ENCODE measurements around the gene IFITM2.
"Not testable (repeated sequence)": the region's sequence is repeated elsewhere in the genome, so short reads cannot be mapped to it uniquely, and the experiment has no call there.

Gene IFITM2

GRCh38 chr11:307766-308708, at the start of gene IFITM2:
IFITM2 (plus strand) TSS chr11:307816; CDS start chr11:308193, 377 bp downstream.
- not testable (repeated sequence) for DNase-seq

DNA sequence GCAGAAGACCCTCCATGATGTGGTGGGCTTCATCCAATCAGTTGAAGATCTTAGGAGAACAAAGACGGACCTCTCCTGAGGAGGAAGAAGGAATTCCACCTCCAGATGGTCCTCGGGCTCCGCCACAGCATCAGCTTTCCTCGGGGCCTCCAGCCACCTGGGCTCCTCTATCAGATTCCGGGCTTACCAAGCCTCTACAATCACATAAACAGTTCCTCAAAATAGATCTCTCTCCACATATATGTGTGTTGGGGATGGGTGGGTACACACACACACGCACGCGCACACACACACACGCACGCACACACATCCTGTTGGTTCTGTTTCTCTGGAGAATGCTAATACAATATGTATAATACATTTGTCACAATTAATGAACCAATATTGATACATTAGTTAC, 48.2 kb upstream of the IFITM2 start:
- DNase-seq: no peak

- no peak for DNase-seq
These were observed 46.0 kb upstream of the IFITM2 start for GRCh38 chr11:261624-262023.

DNA sequence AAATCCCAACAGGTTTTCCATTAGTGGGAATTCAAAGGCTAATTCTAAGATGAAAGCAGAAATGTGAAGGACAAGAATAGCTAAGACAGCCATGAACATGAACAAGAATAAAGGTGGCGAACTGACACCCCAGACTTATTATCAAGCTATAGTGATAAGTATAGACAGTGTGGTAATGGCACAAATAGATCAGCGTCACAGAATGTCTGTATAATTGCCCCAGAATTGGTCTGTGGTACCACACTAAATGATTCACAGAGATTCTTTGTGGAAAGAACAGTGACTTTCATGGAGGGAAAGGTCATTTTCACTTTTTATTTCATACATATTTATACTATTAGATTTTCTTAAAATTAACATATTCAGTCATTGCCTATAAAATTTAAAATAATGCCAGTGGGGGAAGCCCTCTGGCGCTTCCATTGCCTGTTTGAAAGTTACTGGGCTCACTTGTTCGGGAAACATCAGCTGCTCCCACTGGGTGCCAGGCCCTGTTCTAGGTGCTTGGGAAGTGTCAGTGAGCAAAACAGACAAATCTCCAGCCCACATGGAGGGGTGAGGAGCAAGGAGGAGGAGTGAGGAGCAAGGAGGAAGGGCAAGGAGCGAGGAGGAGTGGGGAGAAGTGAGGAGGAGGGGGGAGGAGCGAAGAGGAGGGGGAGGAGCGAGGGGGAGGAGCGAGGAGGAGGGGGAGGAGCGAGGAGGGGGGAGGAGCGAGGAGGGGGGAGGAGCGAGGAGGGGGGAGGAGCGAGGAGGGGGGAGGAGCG, 40.8 kb upstream of the IFITM2 start:
- no peak for DNase-seq

DNA sequence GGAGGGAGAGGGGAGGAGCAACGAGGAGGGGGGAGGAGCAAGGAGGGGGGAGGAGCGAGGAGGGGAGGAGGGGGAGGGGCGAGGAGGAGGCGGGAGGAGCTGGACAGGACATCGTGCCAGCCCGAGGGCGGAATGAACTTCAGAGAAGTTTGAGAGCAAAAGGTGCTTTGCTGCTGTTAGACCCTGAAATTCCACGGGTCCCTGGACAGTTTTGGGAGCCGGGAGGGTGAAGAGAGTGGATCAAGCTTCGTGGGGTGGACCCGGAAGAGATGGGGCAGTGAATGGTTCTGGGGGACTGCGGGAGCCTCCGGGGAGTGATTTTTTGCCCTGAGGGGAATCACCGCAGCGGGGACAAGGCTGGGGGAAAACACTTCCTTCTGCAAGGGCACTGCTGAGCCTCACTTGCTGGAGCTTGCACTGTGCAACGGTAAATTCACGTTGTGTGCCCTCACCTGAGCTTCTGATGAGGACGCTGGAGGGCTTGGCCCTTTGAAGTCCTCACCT, 40.1 kb upstream of the IFITM2 start:
- no peak for DNase-seq

DNA sequence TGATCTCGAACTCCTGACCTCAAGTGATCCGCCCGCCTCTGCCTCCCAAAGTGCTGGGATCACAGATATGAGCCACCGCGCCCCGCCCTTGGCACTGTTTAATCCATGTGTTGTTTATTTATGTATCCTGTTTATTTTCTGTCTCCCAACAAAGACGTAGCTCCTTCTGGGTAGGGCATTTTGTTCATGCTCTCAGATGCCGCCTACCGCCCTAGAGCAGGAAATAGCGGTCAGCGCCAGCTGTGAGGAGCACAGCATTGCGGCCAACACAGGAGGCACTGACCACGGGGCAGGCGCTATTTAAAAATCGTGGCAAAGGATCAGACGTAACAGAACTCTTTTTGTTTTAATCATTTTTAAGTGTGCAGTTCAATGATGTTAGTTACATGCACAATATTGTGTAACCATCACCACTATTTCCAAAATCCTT, 38.9 kb upstream of the IFITM2 start:
- DNase-seq: not testable (repeated sequence)

GRCh38 chr11:269146-269890, 38.3 kb upstream of the IFITM2 start:
- DNase-seq: no peak

DNA sequence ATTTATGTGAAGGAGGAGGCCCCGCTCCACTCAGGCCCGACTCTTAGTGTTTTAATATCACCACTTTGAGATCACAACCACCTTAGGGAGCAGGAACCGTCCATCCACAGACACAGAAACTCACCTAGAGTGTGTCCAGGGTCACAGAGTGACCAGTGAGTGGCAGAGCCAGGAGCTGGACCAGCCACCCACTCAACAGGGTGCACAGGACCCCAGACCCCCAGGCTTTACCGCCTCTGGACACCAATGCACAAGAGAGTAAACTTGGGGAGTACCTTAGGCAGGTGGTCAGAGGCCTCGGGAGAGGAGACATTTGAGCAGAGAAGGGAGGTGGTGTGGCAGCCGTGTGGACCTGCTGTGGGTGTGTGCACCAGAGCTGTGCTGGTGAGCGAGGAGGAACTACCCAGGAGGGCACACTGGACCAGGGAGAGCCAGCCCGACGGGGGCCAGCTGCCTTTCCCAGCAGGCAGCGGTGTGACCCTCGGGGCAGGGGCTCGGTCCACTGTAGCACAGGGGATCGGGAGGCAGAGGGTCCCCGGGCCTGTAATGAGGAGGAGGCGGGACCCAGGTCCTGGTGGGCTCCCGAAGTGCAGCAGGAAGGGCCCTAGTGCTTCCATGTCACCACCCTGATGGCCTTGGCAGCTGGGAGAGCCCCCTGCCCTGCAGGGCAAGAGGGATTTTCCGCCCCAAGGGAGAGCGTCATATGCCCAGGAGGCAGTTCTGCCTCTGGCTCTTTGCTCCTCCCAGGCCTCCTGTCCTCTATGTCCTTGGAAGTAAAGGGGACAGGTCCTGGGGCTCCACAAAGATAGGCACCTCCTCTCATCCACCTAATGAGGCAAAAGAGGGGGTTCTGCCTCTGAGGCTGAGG, 36.9 kb upstream of the IFITM2 start:
- DNase-seq: no peak

DNA sequence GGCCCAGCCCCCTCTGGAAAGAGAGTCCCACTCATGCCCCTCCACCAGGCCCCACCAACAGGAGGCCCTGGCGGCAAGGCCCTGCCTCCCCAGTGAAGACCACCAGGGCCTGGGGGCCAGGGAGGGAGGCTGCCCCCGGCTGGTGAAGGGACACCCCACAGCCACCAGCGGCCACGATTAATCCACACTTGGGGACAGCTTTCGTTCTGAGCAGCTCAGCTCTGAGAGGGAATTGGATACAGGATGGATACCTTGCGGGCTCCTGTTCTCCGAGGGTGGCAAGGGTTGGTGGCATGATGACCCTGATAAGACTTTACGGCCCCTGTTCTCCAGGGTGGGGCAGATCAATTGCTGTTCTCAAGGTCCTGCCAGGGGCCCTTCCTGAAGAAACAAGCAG, 36.3 kb upstream of the IFITM2 start:
- no peak for DNase-seq

GRCh38 chr11:272195-272930, 35.3 kb upstream of the IFITM2 start:
- no peak for DNase-seq

DNA sequence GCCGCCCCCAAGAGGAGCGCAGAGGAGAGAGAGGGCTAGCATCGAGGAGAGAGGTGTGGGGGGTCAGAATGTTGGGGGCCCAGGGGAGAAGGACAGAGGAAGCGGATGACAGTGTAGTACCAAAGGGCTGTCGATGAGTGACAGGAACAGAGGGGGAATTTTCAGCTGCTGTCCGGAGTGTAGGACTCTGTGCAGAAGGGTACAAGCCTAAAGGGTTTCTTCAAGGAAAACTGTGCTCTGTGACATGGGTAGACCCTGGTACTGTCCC, 34.8 kb upstream of the IFITM2 start:
- DNase-seq: no peak

DNA sequence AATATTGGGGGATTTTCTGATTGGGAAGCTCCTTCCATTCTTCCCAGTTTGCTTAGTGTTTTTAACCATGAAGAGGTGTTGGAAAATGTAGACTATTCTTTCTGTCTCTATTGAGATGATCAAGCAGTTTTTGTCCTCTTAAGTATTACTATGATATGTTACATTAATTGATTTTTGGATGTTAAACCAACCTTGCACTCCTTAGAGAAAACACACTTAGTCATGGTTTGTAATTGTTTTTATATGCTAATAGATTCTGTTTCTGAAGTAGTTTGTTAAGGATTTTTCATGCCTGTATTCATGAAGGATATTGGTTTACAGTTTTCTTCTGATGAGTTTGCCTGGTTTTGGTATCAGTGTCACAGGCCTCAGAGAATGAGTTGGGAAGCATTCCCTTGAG, 31.4 kb upstream of the IFITM2 start:
- DNase-seq: no peak

GRCh38 chr11:278001-278951, 29.3 kb upstream of the IFITM2 start, which contains the start of gene NLRP6:
NLRP6 (plus strand) TSS chr11:278407; CDS start chr11:278570, 163 bp downstream.
- no peak for DNase-seq

GRCh38 chr11:279040-279965, 28.3 kb upstream of the IFITM2 start:
- no peak for DNase-seq

- no peak for DNase-seq
These were observed 27.5 kb upstream of the IFITM2 start for GRCh38 chr11:279966-280705.

DNA sequence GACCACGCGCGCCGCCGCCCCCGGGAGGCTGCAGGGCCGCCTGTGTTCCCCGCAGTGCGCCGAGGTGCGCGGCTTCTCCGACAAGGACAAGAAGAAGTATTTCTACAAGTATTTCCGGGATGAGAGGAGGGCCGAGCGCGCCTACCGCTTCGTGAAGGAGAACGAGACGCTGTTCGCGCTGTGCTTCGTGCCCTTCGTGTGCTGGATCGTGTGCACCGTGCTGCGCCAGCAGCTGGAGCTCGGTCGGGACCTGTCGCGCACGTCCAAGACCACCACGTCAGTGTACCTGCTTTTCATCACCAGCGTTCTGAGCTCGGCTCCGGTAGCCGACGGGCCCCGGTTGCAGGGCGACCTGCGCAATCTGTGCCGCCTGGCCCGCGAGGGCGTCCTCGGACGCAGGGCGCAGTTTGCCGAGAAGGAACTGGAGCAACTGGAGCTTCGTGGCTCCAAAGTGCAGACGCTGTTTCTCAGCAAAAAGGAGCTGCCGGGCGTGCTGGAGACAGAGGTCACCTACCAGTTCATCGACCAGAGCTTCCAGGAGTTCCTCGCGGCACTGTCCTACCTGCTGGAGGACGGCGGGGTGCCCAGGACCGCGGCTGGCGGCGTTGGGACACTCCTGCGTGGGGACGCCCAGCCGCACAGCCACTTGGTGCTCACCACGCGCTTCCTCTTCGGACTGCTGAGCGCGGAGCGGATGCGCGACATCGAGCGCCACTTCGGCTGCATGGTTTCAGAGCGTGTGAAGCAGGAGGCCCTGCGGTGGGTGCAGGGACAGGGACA, 26.7 kb upstream of the IFITM2 start:
- no peak for DNase-seq

- DNase-seq: no peak
These were observed 26.0 kb upstream of the IFITM2 start for GRCh38 chr11:281486-282161.
